Gastrocnemius medialis (tissue), 4 donors: Measurements from ENCODE around the gene PAPSS2.

ENCODE experiments used
- CTCF ChIP-seq, 5 experiments: fragments of 450-650 bp in 3 of 5; fragments of 200-600 bp in 2 of 5; sonication (generic) in 2 of 5; IDR thresholded peaks in 4 of 5; conservative IDR thresholded peaks in 1 of 5; 1 replicate in 4 of 5; 2 replicates in 1 of 5; pipeline ENCODE4 v1.5.1; 2016 to 2019; ENCODE audit warnings: antibody characterized with exemption in 5 of 5, mild to moderate bottlenecking in 3 of 5, moderate library complexity in 3 of 5
- POLR2A ChIP-seq, 2 donors: fragments of 450-650 bp; IDR thresholded peaks; one replicate each; pipeline ENCODE4 v1.6.1; 2017; ENCODE audit warnings: antibody characterized with exemption in 2 of 2, mild to moderate bottlenecking in 2 of 2, moderate library complexity in 2 of 2

GRCh38 chr10:87646192-87646909 is 13.3 kb upstream of the PAPSS2 start:
- no peak for TF ChIP-seq CTCF (IDR thresholded peaks at IDR 0.05 in 4 of 5, conservative IDR thresholded peaks at IDR 0.05 in 1 of 5)
- TF ChIP-seq POLR2A (IDR thresholded peaks at IDR 0.05), result no peak
